ENCODE data around the gene SAMD5. TPM values are rescaled to one million over a fixed set of nuclear protein-coding genes. Genes with fewer than 3 reads are reported as not detected.

Gene SAMD5
- total RNA-seq, 1 donor from 2014 or later = 1.5 TPM

DNA sequence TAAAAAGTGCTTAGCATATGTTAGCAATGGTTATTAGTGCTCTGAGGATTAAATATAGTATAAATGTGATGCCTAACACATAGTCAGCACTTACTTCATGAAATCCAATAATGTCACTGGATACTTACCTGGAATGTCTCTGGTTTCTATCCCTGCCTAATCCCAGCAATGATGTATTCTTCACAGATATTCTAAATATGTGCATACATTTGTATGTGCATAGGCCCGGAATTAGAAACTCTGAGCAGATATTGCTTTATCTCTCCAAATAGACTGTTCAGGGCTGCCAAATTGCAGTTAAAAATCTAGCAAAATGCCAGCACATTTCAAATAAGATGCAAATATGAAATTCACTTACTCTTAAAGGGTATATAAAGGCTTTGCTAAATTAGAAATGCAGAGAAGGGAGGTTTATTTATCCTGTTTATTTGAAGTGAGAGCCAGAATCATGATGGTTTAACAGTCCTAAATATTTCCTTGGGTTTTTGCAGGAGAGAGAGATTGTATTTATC, 81.3 kb downstream of the SAMD5 start:
- no peak for DNase-seq (ENCODE audit: low read depth, low spot score)
- H3K27me3 Mint-ChIP-seq (ENCODE audit: low read depth) = no peaks in the 10 kb centered on the region
- no peak overlapping the region for H3K4me3 Mint-ChIP-seq

DNA sequence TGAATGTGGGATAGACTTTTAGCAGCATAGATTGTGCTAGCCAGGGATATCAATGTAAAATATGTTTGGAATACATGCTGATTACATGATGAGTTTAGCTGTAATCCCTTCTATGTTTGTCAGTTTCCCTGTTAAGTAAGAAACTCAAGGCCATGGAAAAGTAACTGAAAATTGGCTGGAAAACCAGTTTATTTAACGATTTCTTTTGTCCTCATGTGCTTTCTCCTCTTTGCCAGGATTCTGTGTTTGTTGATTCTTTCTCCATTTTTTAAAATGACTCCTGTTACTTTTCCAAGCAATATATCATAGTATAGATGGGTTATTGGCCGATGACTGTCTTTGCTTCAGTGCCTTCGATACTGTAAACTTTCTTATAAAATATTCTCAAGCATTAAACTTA, 87.5 kb downstream of the SAMD5 start:
- H3K27ac Mint-ChIP-seq (ENCODE audit: unreplicated experiment) = no peak overlapping the region
- no peaks in the 10 kb centered on the region for H3K36me3 Mint-ChIP-seq (ENCODE audit: low read depth)
- no peaks in the 10 kb centered on the region for H3K27me3 Mint-ChIP-seq (ENCODE audit: low read depth)
- no peak overlapping the region for H3K4me3 Mint-ChIP-seq
- no peaks in the 10 kb centered on the region for H3K9me3 Mint-ChIP-seq
- TF ChIP-seq, protein P1, sequence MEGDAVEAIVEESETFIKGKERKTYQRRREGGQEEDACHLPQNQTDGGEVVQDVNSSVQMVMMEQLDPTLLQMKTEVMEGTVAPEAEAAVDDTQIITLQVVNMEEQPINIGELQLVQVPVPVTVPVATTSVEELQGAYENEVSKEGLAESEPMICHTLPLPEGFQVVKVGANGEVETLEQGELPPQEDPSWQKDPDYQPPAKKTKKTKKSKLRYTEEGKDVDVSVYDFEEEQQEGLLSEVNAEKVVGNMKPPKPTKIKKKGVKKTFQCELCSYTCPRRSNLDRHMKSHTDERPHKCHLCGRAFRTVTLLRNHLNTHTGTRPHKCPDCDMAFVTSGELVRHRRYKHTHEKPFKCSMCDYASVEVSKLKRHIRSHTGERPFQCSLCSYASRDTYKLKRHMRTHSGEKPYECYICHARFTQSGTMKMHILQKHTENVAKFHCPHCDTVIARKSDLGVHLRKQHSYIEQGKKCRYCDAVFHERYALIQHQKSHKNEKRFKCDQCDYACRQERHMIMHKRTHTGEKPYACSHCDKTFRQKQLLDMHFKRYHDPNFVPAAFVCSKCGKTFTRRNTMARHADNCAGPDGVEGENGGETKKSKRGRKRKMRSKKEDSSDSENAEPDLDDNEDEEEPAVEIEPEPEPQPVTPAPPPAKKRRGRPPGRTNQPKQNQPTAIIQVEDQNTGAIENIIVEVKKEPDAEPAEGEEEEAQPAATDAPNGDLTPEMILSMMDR (conservative IDR thresholded peaks at IDR 0.05) = no peak
- no peak for DNase-seq (ENCODE audit: low read depth, low spot score)
- no peaks in the 10 kb centered on the region for H3K4me1 Mint-ChIP-seq

More for the DNA sequence above, 81.3 kb downstream of the SAMD5 start:
- Mint-ChIP-seq H3K9me3 (no peaks in the 10 kb centered on the region), H3K36me3 (ENCODE audit: low read depth) (no peaks in the 10 kb centered on the region), H3K4me1 (no peaks in the 10 kb centered on the region), H3K27ac (ENCODE audit: unreplicated experiment) (no peak overlapping the region)
- TF ChIP-seq, protein P1 (conservative IDR thresholded peaks at IDR 0.05) = no peak

DNA sequence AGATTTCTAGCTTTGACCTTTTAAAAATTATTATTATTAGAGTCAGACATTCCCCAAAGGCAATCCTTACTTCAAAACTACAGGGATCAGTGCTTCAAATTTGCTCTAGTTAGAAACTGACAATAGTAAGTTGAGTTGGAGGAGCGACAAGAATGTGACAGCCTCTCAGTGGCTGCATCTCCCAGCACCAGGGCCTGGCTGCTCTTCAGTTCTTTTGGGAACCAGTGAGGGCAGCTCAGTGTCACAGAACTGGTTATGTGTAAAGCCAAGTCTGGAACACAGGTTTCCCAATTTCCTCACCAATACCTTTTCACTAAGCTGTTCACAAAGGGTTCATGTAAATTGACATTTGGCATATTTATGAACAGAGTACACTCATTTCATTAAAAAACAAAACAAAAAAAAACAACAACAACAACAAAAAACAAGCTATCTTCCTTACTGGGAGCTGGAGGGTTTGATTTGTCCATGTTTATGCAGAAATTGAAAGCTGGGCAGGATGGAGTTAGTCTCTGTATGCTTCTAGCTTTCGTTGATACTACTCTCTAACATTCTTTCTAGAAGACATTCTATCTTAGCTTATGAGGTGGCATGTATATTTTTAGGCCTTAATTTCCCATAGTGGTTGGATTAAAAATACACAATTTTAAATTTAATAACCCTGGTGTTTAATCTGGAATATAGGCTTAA, 95.0 kb downstream of the SAMD5 start:
- no peaks in the 10 kb centered on the region for H3K36me3 Mint-ChIP-seq (ENCODE audit: low read depth)
- no peaks in the 10 kb centered on the region for H3K27me3 Mint-ChIP-seq (ENCODE audit: low read depth)
- no peak overlapping the region for H3K4me3 Mint-ChIP-seq
- no peaks in the 10 kb centered on the region for H3K4me1 Mint-ChIP-seq
- TF ChIP-seq, protein P1 (conservative IDR thresholded peaks at IDR 0.05) = no peak
- no peak for DNase-seq (ENCODE audit: low read depth, low spot score)
- peaks cover 3% of the 10 kb centered on the region for H3K9me3 Mint-ChIP-seq
- no peak overlapping the region for H3K27ac Mint-ChIP-seq (ENCODE audit: unreplicated experiment)

DNA sequence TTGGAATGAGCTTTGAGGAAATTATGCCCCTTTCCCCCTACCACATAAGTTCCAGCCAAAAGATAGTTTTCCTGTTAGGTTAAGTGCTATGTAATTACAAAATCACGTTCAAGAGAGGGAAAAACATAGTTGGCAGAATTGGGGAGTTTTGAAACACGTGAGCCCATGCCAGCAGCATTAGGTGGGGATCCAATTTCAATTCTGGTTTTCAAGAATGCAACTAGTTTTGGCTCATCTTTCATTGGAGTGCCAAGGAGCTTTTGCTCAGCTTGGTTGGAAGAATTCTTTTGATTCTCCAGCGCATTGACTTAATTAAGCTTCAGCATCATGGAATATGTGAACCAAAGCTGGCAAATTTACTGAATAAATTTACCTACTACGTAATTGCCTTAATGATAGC, 95.9 kb downstream of the SAMD5 start:
- Mint-ChIP-seq H3K9me3 (peaks cover 3% of the 10 kb centered on the region), H3K4me1 (no peaks in the 10 kb centered on the region), H3K36me3 (ENCODE audit: low read depth) (no peaks in the 10 kb centered on the region), H3K27ac (ENCODE audit: unreplicated experiment) (no peak overlapping the region), H3K4me3 (no peak overlapping the region), H3K27me3 (ENCODE audit: low read depth) (no peaks in the 10 kb centered on the region)
- TF ChIP-seq, protein P1 (conservative IDR thresholded peaks at IDR 0.05) = no peak
- no peak for DNase-seq (ENCODE audit: low read depth, low spot score)

DNA sequence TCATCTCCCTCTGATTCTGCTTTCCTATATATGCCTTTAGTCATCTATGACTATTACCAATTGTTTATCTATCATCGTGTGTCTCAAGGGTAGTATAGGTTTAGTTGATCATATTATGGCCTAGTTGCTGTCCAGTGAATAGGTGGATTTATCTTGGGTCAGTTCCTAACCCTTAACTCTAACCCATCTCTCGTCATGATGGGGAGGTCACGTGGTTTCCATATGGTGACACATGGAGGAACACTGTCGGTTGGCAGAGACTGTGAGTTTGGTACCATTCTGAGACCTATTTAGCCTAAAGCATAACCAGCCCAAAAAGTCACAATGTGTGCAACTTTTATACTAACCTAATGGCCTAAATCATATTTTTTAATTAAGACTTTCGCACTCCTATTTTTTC, 103.5 kb downstream of the SAMD5 start:
- TF ChIP-seq, protein P1 (conservative IDR thresholded peaks at IDR 0.05) = no peak
- Mint-ChIP-seq H3K4me3 (no peak overlapping the region), H3K9me3 (peaks cover 3% of the 10 kb centered on the region), H3K27ac (ENCODE audit: unreplicated experiment) (no peak overlapping the region), H3K4me1 (no peaks in the 10 kb centered on the region), H3K36me3 (ENCODE audit: low read depth) (no peaks in the 10 kb centered on the region), H3K27me3 (ENCODE audit: low read depth) (no peaks in the 10 kb centered on the region)
- DNase-seq (ENCODE audit: low read depth, low spot score) = no peak

Data from neural crest cell (in vitro differentiated cells).